ENCODE measurements around the gene USP36. TPM values are rescaled to one million over a fixed set of nuclear protein-coding genes. Genes with fewer than 3 reads are reported as not detected.
"Not testable (repeated sequence)": the region's sequence is repeated elsewhere in the genome, so short reads cannot be mapped to it uniquely, and the experiment has no call there.

USP36 gene
- total RNA-seq, 4 donors from 2014 or later: 13.2 to 38.9 (median 22.4) TPM

GRCh38 chr17:78779850-78780249 lies 60.8 kb downstream of the USP36 start:
- TF ChIP-seq, protein P1, sequence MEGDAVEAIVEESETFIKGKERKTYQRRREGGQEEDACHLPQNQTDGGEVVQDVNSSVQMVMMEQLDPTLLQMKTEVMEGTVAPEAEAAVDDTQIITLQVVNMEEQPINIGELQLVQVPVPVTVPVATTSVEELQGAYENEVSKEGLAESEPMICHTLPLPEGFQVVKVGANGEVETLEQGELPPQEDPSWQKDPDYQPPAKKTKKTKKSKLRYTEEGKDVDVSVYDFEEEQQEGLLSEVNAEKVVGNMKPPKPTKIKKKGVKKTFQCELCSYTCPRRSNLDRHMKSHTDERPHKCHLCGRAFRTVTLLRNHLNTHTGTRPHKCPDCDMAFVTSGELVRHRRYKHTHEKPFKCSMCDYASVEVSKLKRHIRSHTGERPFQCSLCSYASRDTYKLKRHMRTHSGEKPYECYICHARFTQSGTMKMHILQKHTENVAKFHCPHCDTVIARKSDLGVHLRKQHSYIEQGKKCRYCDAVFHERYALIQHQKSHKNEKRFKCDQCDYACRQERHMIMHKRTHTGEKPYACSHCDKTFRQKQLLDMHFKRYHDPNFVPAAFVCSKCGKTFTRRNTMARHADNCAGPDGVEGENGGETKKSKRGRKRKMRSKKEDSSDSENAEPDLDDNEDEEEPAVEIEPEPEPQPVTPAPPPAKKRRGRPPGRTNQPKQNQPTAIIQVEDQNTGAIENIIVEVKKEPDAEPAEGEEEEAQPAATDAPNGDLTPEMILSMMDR (IDR thresholded peaks at IDR 0.05): peak in 3 of 6 experiments; percentile 24 to 44 (median 41)
- TF ChIP-seq POLR2A (IDR thresholded peaks at IDR 0.05): peak in 2 of 4 donors; percentile 33 to 61
- Histone ChIP-seq H3K4me3 (peak overlapping the region; percentile 75 to 100 (median 100)), H3K27me3 (no peaks in the 10 kb centered on the region), H3K36me3 (no peaks in the 10 kb centered on the region), H3K4me1 (peaks cover 29 to 86% (median 38%) of the 10 kb centered on the region in 3 donors), H3K27ac (peak overlapping the region; percentile 89 to 99 (median 96)), H3K9me3 (no peaks in the 10 kb centered on the region)
- 14 to 25% methylated on average over 3 of the region's 3 CpGs for WGBS, 2 donors
- no peak for DNase-seq
- intact Hi-C loops (cut with DNase I): no loop called here

GRCh38 chr17:78779286-78779651 lies 61.3 kb downstream of the USP36 start:
- H3K36me3 ChIP-seq; H3K27me3 ChIP-seq; DNase-seq; H3K9me3 ChIP-seq; intact Hi-C loops (cut with DNase I): not testable (repeated sequence)
- H3K4me3 ChIP-seq: peak overlapping the region in 3 of 4 donors; percentile 75 to 100 (median 99)
- peaks cover 29 to 86% (median 43%) of the 10 kb centered on the region in 3 donors for H3K4me1 ChIP-seq
- 42 to 51% methylated on average over 5 of the region's 5 CpGs for WGBS, 2 donors
- H3K27ac ChIP-seq: peak overlapping the region; percentile 89 to 99 (median 96)

- Histone ChIP-seq H3K27ac (peak overlapping the region in 2 of 4 donors; percentile 50 to 99), H3K4me1 (peaks cover 32 to 86% (median 44%) of the 10 kb centered on the region in 3 donors)
Measured at GRCh38 chr17:78777881-78778280, 62.7 kb downstream of the USP36 start.

GRCh38 chr17:78774956-78775571 lies 65.5 kb downstream of the USP36 start:
- Histone ChIP-seq H3K36me3 (no peaks in the 10 kb centered on the region), H3K27ac (peak overlapping the region; percentile 69 to 90 (median 88)), H3K4me3 (peak overlapping the region in 3 of 4 donors; percentile 28 to 51 (median 29)), H3K4me1 (peaks cover 25 to 95% (median 42%) of the 10 kb centered on the region in 3 donors), H3K9me3 (no peaks in the 10 kb centered on the region), H3K27me3 (no peaks in the 10 kb centered on the region)
- DNase-seq: no peak
- TF ChIP-seq POLR2A (IDR thresholded peaks at IDR 0.05): no peak
- TF ChIP-seq, protein P1 (IDR thresholded peaks at IDR 0.05): no peak
- intact Hi-C loops (cut with DNase I): no loop called here
- WGBS, 2 donors: 15 to 42% methylated on average over 7 to 11 of the region's 12 CpGs

More at GRCh38 chr17:78777881-78778280, 62.7 kb downstream of the USP36 start:
- WGBS, 2 donors: 62 to 82% methylated on average over 4 of the region's 4 CpGs
- intact Hi-C loops (cut with DNase I): no loop called here
- H3K36me3 ChIP-seq: no peaks in the 10 kb centered on the region
- no peak overlapping the region for H3K4me3 ChIP-seq
- H3K9me3 ChIP-seq: no peaks in the 10 kb centered on the region
- DNase-seq: no peak
- no peak for TF ChIP-seq POLR2A (IDR thresholded peaks at IDR 0.05)
- TF ChIP-seq, protein P1 (IDR thresholded peaks at IDR 0.05): no peak
- H3K27me3 ChIP-seq: no peaks in the 10 kb centered on the region

- no peaks in the 10 kb centered on the region for H3K27me3 ChIP-seq
- H3K9me3 ChIP-seq: no peaks in the 10 kb centered on the region
- H3K4me1 ChIP-seq: peaks cover 20 to 92% (median 38%) of the 10 kb centered on the region in 3 donors
- peak overlapping the region in 3 of 4 donors; percentile 28 to 51 (median 29) for H3K4me3 ChIP-seq
- no peaks in the 10 kb centered on the region for H3K36me3 ChIP-seq
- intact Hi-C loops (cut with DNase I): no loop called here
- DNase-seq: no peak
- 7 to 26% methylated on average over 2 of the region's 2 CpGs for WGBS, 2 donors
- peak overlapping the region; percentile 69 to 90 (median 88) for H3K27ac ChIP-seq
- TF ChIP-seq POLR2A (IDR thresholded peaks at IDR 0.05): no peak
- TF ChIP-seq, protein P1 (IDR thresholded peaks at IDR 0.05): no peak
Measured at GRCh38 chr17:78774453-78774852, 66.2 kb downstream of the USP36 start.
